ENCODE measurements around the gene DAPK1. TPM values are rescaled to one million over a fixed set of nuclear protein-coding genes. Genes with fewer than 3 reads are reported as not detected.

Gene DAPK1
- total and polyA plus RNA-seq, 5 donors from 2014 or later: 0.14 to 3.5 (median 0.42) TPM; not detected in 2

- no peak for DNase-seq
- Mint-ChIP-seq H3K36me3 (no peaks in the 10 kb centered on the region), H3K27me3 (peaks cover 20% of the 10 kb centered on the region), H3K4me3 (no peak overlapping the region), H3K27ac (no peak overlapping the region), H3K4me1 (no peaks in the 10 kb centered on the region), H3K9me3 (peaks cover 0 to 8% (median 0%) of the 10 kb centered on the region in 7 donors)
- no peak overlapping the region for H3K27ac ChIP-seq (ENCODE audit: insufficient read depth, low read length, poor library complexity, severe bottlenecking)
- ATAC-seq (ENCODE audit: low read depth in 2 of 2): no peak
- peaks cover 3% of the 10 kb centered on the region for H3K27me3 ChIP-seq (ENCODE audit: control insufficient read depth, insufficient read depth, low read length)
- no peak overlapping the region for H3K4me3 ChIP-seq (ENCODE audit: low read depth, low read length)
- no peaks in the 10 kb centered on the region for H3K9me3 ChIP-seq (ENCODE audit: control insufficient read depth in 2 of 2, low read length in 2 of 2)
- H3K4me1 ChIP-seq (ENCODE audit: control insufficient read depth, insufficient read depth, low read length, poor library complexity, severe bottlenecking): no peaks in the 10 kb centered on the region
- H3K36me3 ChIP-seq (ENCODE audit: control insufficient read depth, insufficient read depth, low read length): no peaks in the 10 kb centered on the region
Observed at GRCh38 chr9:87751423-87751822, 253.8 kb downstream of the DAPK1 start.

GRCh38 chr9:87751868-87752267, 254.2 kb downstream of the DAPK1 start:
- Mint-ChIP-seq H3K4me1 (no peaks in the 10 kb centered on the region), H3K36me3 (no peaks in the 10 kb centered on the region), H3K27ac (no peak overlapping the region), H3K9me3 (peaks cover 0 to 8% (median 0%) of the 10 kb centered on the region in 7 donors), H3K4me3 (no peak overlapping the region), H3K27me3 (peaks cover 15% of the 10 kb centered on the region)
- H3K4me3 ChIP-seq (ENCODE audit: low read depth, low read length): no peak overlapping the region
- ATAC-seq (ENCODE audit: low read depth in 2 of 2) (no peak), DNase-seq (no peak)
- H3K36me3 ChIP-seq (ENCODE audit: control insufficient read depth, insufficient read depth, low read length): no peaks in the 10 kb centered on the region
- peaks cover 3% of the 10 kb centered on the region for H3K27me3 ChIP-seq (ENCODE audit: control insufficient read depth, insufficient read depth, low read length)
- no peaks in the 10 kb centered on the region for H3K4me1 ChIP-seq (ENCODE audit: control insufficient read depth, insufficient read depth, low read length, poor library complexity, severe bottlenecking)
- no peaks in the 10 kb centered on the region for H3K9me3 ChIP-seq (ENCODE audit: control insufficient read depth in 2 of 2, low read length in 2 of 2)
- no peak overlapping the region for H3K27ac ChIP-seq (ENCODE audit: insufficient read depth, low read length, poor library complexity, severe bottlenecking)

GRCh38 chr9:87753313-87753712, 255.6 kb downstream of the DAPK1 start:
- no peak overlapping the region for H3K27ac ChIP-seq (ENCODE audit: insufficient read depth, low read length, poor library complexity, severe bottlenecking)
- no peaks in the 10 kb centered on the region for H3K4me1 ChIP-seq (ENCODE audit: control insufficient read depth, insufficient read depth, low read length, poor library complexity, severe bottlenecking)
- H3K4me3 ChIP-seq (ENCODE audit: low read depth, low read length): no peak overlapping the region
- ATAC-seq (ENCODE audit: low read depth in 2 of 2) (no peak), DNase-seq (no peak)
- H3K27ac Mint-ChIP-seq: no peak overlapping the region
- no peaks in the 10 kb centered on the region for H3K9me3 ChIP-seq (ENCODE audit: control insufficient read depth in 2 of 2, low read length in 2 of 2)
- H3K36me3 Mint-ChIP-seq: no peaks in the 10 kb centered on the region
- H3K27me3 ChIP-seq (ENCODE audit: control insufficient read depth, insufficient read depth, low read length): peaks cover 3% of the 10 kb centered on the region
- peaks cover 0 to 8% (median 0%) of the 10 kb centered on the region in 7 donors for H3K9me3 Mint-ChIP-seq
- H3K4me3 Mint-ChIP-seq: no peak overlapping the region
- H3K27me3 Mint-ChIP-seq: peaks cover 14% of the 10 kb centered on the region
- no peaks in the 10 kb centered on the region for H3K4me1 Mint-ChIP-seq
- no peaks in the 10 kb centered on the region for H3K36me3 ChIP-seq (ENCODE audit: control insufficient read depth, insufficient read depth, low read length)

Other genes starting within 250 kb of the DAPK1 start
- 1.2 TPM for gene CTSL, start 228.3 kb downstream of the DAPK1 start, total RNA-seq
- 10 to 100 TPM in 1 of 4 donors, 1 to 10 TPM in 3; 1.5 to 10.6 (median 3.4) TPM for gene CTSL, start 228.3 kb downstream of the DAPK1 start, polyA plus RNA-seq

Data from CD4-positive, CD25-positive, alpha-beta regulatory T cell (primary cell).